HFFc6 (cell line): ENCODE results near the gene TREX2. TPM values are rescaled to one million over a fixed set of nuclear protein-coding genes. Genes with fewer than 3 reads are reported as not detected.

Experiments
- DNase-seq: peaks from one replicate; pipeline ENCODE4 v3.0.0-alpha.2; 2018
- H3K27ac Mint-ChIP-seq: 2 replicates; pipeline ENCODE4 v1.8.0; 2020; ENCODE audit warnings: mild to moderate bottlenecking, mixed read lengths
- H3K27me3 Mint-ChIP-seq: 2 replicates; pipeline ENCODE4 v1.8.0; 2021; ENCODE audit warnings: mild to moderate bottlenecking, moderate library complexity, mixed read lengths; ENCODE audit not compliant: insufficient read depth
- H3K36me3 Mint-ChIP-seq: 2 replicates; pipeline ENCODE4 v1.8.0; 2021; ENCODE audit warnings: low read depth, mixed read lengths
- H3K4me1 Mint-ChIP-seq: 2 replicates; pipeline ENCODE4 v1.8.0; 2020; ENCODE audit warnings: low read depth, mixed read lengths
- H3K4me3 Mint-ChIP-seq: 2 replicates; pipeline ENCODE4 v1.8.0; 2020; ENCODE audit warnings: mild to moderate bottlenecking, moderate library complexity, mixed read lengths
- H3K9me3 Mint-ChIP-seq: 2 replicates; pipeline ENCODE4 v1.8.0; 2020; ENCODE audit warnings: mild to moderate bottlenecking, mixed read lengths
- CTCF ChIP-seq: fragments of 200-600 bp; sonication (generic); IDR thresholded peaks from 2 replicates; pipeline ENCODE4 v1.5.0; 2021; ENCODE audit warnings: antibody characterized with exemption, mild to moderate bottlenecking
- total RNA-seq, 6 experiments: library from RNA; stranded (reverse); fragmentation: NEBNext Ultra II Directional; extraction: Animal tissue kit (Norgen Biotek cat#: 25700); gene quantifications; 2 replicates in 1 of 6; 3 replicates in 5 of 6; pipeline ENCODE4 v1.2.3, GENCODE V29; 2021

The TREX2 gene
- total RNA-seq, 6 experiments from 2014 or later: 0.33 to 0.99 (median 0.69) TPM

GRCh38 chrX:153417637-153418036, 28.2 kb downstream of the TREX2 start:
- TF ChIP-seq CTCF: no peak
- H3K4me1 Mint-ChIP-seq: no peaks in the 10 kb centered on the region
- no peak overlapping the region for H3K27ac Mint-ChIP-seq
- peaks cover 28% of the 10 kb centered on the region for H3K27me3 Mint-ChIP-seq
- no peaks in the 10 kb centered on the region for H3K9me3 Mint-ChIP-seq
- no peak for DNase-seq
- no peaks in the 10 kb centered on the region for H3K36me3 Mint-ChIP-seq
- no peak overlapping the region for H3K4me3 Mint-ChIP-seq

GRCh38 chrX:153416781-153417450, 28.9 kb downstream of the TREX2 start:
- Mint-ChIP-seq H3K4me3 (no peak overlapping the region), H3K9me3 (no peaks in the 10 kb centered on the region), H3K27me3 (peaks cover 34% of the 10 kb centered on the region), H3K27ac (no peak overlapping the region), H3K4me1 (no peaks in the 10 kb centered on the region; the same call in 1 of the 2 replicates), H3K36me3 (no peaks in the 10 kb centered on the region)
- no peak for DNase-seq
- no peak for TF ChIP-seq CTCF

- DNase-seq: no peak
- Mint-ChIP-seq H3K27me3 (peaks cover 34% of the 10 kb centered on the region), H3K4me1 (no peaks in the 10 kb centered on the region; the same call in 1 of the 2 replicates), H3K9me3 (no peaks in the 10 kb centered on the region), H3K4me3 (no peak overlapping the region), H3K36me3 (no peaks in the 10 kb centered on the region), H3K27ac (no peak overlapping the region)
- TF ChIP-seq CTCF: no peak
Observed at GRCh38 chrX:153414856-153415510, 30.9 kb downstream of the TREX2 start.

- no peak for DNase-seq
- no peak overlapping the region for H3K4me3 Mint-ChIP-seq
Observed at GRCh38 chrX:153413731-153414130, 32.1 kb downstream of the TREX2 start.

More at GRCh38 chrX:153413731-153414130, 32.1 kb downstream of the TREX2 start:
- no peak for TF ChIP-seq CTCF
- H3K9me3 Mint-ChIP-seq: no peaks in the 10 kb centered on the region
- H3K27me3 Mint-ChIP-seq: peaks cover 31% of the 10 kb centered on the region
- no peaks in the 10 kb centered on the region for H3K36me3 Mint-ChIP-seq
- H3K27ac Mint-ChIP-seq: no peak overlapping the region
- H3K4me1 Mint-ChIP-seq: no peaks in the 10 kb centered on the region; the same call in 1 of the 2 replicates
